GM13976 (cell line): ENCODE data around the gene TACR2.

Experiments used
- DNase-seq: peaks from one replicate; pipeline ENCODE4 v3.0.0; 2012; ENCODE audit warnings: low spot score
- CTCF ChIP-seq: IDR thresholded peaks from 2 replicates; pipeline ENCODE4 v1.5.1; 2012; ENCODE audit warnings: borderline replicate concordance, mild to moderate bottlenecking; ENCODE audit not compliant: insufficient read depth; ENCODE audit errors: extremely low read depth, missing control alignments, control extremely low read depth
- in situ Hi-C: fragments of 300-500 bp; cut with MboI; formaldehyde crosslinking; loops from one replicate; pipeline ENCODE4 v1.12.0; 2022; ENCODE audit warnings: low sequenced_read_pairs, mixed read lengths, inconsistent platforms; ENCODE audit not compliant: unreplicated experiment

Gene TACR2

GRCh38 chr10:69379800-69380199 lies 36.9 kb downstream of the TACR2 start:
- in situ Hi-C loops = no loop called here
- DNase-seq = no peak
- no peak for TF ChIP-seq CTCF

DNA sequence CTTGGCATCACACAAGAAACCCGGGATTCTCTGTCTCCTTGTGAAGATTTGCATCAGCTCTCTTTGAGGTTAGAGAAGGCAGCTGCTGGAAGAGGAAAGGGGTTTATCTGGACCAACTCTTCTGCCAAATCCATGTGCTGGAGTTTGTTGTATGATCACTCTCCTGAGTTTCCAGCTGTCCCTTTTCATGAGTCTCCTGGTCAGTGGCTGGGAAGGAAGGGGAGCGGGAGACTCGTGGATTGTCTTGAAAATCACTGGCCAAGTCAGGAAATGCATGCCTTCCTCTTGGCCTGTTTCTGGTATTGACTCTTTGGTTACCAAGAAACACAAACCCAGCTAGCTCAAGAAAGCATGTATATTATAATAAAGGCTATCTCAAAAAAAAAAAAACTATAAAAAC lies 38.8 kb downstream of the TACR2 start:
- no peak for TF ChIP-seq CTCF
- no peak for DNase-seq
- in situ Hi-C loops = no loop called here

- no peak for DNase-seq
- TF ChIP-seq CTCF = no peak
- in situ Hi-C loops = no loop called here
Measured at GRCh38 chr10:69377191-69377590, 39.5 kb downstream of the TACR2 start.

- in situ Hi-C loops = no loop called here
- no peak for TF ChIP-seq CTCF
- DNase-seq = no peak
Measured at GRCh38 chr10:69376662-69377061, 40.1 kb downstream of the TACR2 start.

DNA sequence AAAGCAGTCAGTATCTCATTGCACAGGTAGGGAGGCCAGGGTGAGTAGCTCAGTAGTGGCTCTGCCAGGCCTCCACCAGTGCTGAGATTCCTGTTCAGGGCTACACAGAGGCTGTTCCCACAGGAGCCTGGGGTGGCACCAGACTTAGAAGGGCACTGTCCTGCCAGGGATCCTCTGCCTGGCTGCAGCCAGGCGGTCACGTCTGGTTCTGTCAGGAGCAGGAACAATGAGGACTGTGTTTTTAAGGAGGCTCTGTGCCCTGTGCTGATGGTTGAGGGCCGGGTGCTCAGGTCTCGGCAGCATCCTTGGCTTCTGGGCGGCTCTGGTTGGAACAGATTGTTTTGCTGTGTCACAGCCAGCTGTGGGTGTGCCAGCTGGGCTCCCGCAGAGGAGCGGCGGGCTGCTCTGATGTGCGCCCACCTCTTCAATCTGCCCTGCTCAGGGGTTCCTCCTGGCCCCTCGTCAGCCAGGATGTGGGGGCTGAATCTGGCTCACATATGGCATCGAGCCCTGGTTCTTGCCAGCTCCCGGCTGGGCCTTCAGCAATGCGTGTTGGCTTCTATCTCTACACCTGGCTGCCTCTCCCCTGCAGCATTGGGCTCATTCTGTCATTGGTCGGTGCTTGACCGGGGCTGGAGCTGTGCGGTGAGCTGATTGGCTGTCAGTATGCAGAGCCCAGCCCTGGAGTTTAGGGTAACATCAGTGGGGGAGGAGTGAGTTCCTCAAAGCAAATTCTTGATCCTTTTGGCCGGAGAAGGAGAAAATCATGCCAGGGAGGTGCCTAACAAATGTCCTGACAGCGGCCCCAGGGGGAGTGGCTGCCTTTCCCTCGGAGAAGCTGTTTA lies 41.2 kb downstream of the TACR2 start:
- in situ Hi-C loops = no loop called here
- no peak for TF ChIP-seq CTCF
- no peak for DNase-seq

GRCh38 chr10:69374931-69375306 lies 41.8 kb downstream of the TACR2 start:
- in situ Hi-C loops = no loop called here
- no peak for DNase-seq
- TF ChIP-seq CTCF = no peak
